ENCODE measurements around the gene HS1BP3.

The HS1BP3 gene

GRCh38 chr2:20633794-20634506, 16.9 kb downstream of the HS1BP3 start:
- no peaks in the 10 kb centered on the region for H3K27me3 Mint-ChIP-seq
- H3K4me3 Mint-ChIP-seq: no peak overlapping the region
- H3K27ac Mint-ChIP-seq: peak overlapping the region in 1 of 2 donors; percentile 30
- H3K9me3 Mint-ChIP-seq: no peaks in the 10 kb centered on the region
- ATAC-seq (no peak), DNase-seq (no peak)
- peaks cover 15% of the 10 kb centered on the region for H3K4me1 Mint-ChIP-seq

- no peaks in the 10 kb centered on the region for H3K27me3 Mint-ChIP-seq
- H3K27ac Mint-ChIP-seq: no peak overlapping the region
- no peaks in the 10 kb centered on the region for H3K9me3 Mint-ChIP-seq
- no peak for DNase-seq
- H3K4me3 Mint-ChIP-seq: no peak overlapping the region
- H3K4me1 Mint-ChIP-seq: peaks cover 15% of the 10 kb centered on the region
- ATAC-seq: no peak
These were observed 17.9 kb downstream of the HS1BP3 start for GRCh38 chr2:20633001-20633400.

GRCh38 chr2:20632446-20632990, 18.4 kb downstream of the HS1BP3 start:
- Mint-ChIP-seq H3K27me3 (no peaks in the 10 kb centered on the region), H3K27ac (no peak overlapping the region), H3K9me3 (no peaks in the 10 kb centered on the region), H3K4me3 (no peak overlapping the region), H3K4me1 (peaks cover 15% of the 10 kb centered on the region)
- ATAC-seq (no peak), DNase-seq (no peak)

- Mint-ChIP-seq H3K9me3 (no peaks in the 10 kb centered on the region), H3K27ac (peak overlapping the region in 1 of 2 donors; percentile 80), H3K4me3 (no peak overlapping the region), H3K4me1 (peaks cover 15% of the 10 kb centered on the region), H3K27me3 (no peaks in the 10 kb centered on the region)
- no peak for ATAC-seq
- no peak for DNase-seq
These were observed 19.1 kb downstream of the HS1BP3 start for GRCh38 chr2:20631617-20632307.

- Mint-ChIP-seq H3K27ac (no peak overlapping the region), H3K4me3 (no peak overlapping the region), H3K4me1 (peaks cover 14% of the 10 kb centered on the region), H3K27me3 (no peaks in the 10 kb centered on the region), H3K9me3 (no peaks in the 10 kb centered on the region)
- DNase-seq (no peak), ATAC-seq (no peak)
These were observed 19.9 kb downstream of the HS1BP3 start for GRCh38 chr2:20630967-20631366.

- Mint-ChIP-seq H3K4me1 (peaks cover 5% of the 10 kb centered on the region), H3K9me3 (no peaks in the 10 kb centered on the region), H3K4me3 (no peak overlapping the region), H3K27me3 (no peaks in the 10 kb centered on the region), H3K27ac (no peak overlapping the region)
- ATAC-seq: no peak
- DNase-seq: no peak
These were observed 21.2 kb downstream of the HS1BP3 start for GRCh38 chr2:20629581-20630171.

- Mint-ChIP-seq H3K27me3 (no peaks in the 10 kb centered on the region), H3K4me1 (peaks cover 5% of the 10 kb centered on the region), H3K27ac (no peak overlapping the region), H3K4me3 (no peak overlapping the region), H3K9me3 (no peaks in the 10 kb centered on the region)
- DNase-seq (no peak), ATAC-seq (no peak)
These were observed 21.7 kb downstream of the HS1BP3 start for GRCh38 chr2:20629181-20629580.

- Mint-ChIP-seq H3K27ac (no peak overlapping the region), H3K4me1 (no peaks in the 10 kb centered on the region), H3K27me3 (no peaks in the 10 kb centered on the region), H3K4me3 (no peak overlapping the region), H3K9me3 (no peaks in the 10 kb centered on the region)
- no peak for DNase-seq
- no peak for ATAC-seq
These were observed 23.1 kb downstream of the HS1BP3 start for GRCh38 chr2:20627712-20628380.

- ATAC-seq (peak; percentile 24), DNase-seq (no peak)
- Mint-ChIP-seq H3K9me3 (no peaks in the 10 kb centered on the region), H3K27me3 (no peaks in the 10 kb centered on the region), H3K27ac (no peak overlapping the region), H3K4me1 (no peaks in the 10 kb centered on the region), H3K4me3 (no peak overlapping the region)
These were observed 24.0 kb downstream of the HS1BP3 start for GRCh38 chr2:20626698-20627513.

GRCh38 chr2:20626392-20626697, 24.6 kb downstream of the HS1BP3 start:
- ATAC-seq (no peak), DNase-seq (no peak)
- H3K4me3 Mint-ChIP-seq: no peak overlapping the region
- peak overlapping the region in 1 of 2 donors; percentile 84 for H3K27ac Mint-ChIP-seq
- H3K9me3 Mint-ChIP-seq: no peaks in the 10 kb centered on the region
- H3K4me1 Mint-ChIP-seq: no peaks in the 10 kb centered on the region
- H3K27me3 Mint-ChIP-seq: no peaks in the 10 kb centered on the region

- ATAC-seq: no peak
- no peak for DNase-seq
- H3K4me3 Mint-ChIP-seq: no peak overlapping the region
- no peaks in the 10 kb centered on the region for H3K9me3 Mint-ChIP-seq
- H3K27me3 Mint-ChIP-seq: no peaks in the 10 kb centered on the region
- no peaks in the 10 kb centered on the region for H3K4me1 Mint-ChIP-seq
- peak overlapping the region in 1 of 2 donors; percentile 84 for H3K27ac Mint-ChIP-seq
These were observed 25.2 kb downstream of the HS1BP3 start for GRCh38 chr2:20625491-20626391.

GRCh38 chr2:20624884-20625485, 25.9 kb downstream of the HS1BP3 start:
- no peak for ATAC-seq
- DNase-seq: no peak

GRCh38 chr2:20624156-20624883, 26.6 kb downstream of the HS1BP3 start:
- peak overlapping the region in 1 of 2 donors; percentile 34 for H3K27ac Mint-ChIP-seq
- ATAC-seq (no peak), DNase-seq (no peak)
- H3K9me3 Mint-ChIP-seq: no peaks in the 10 kb centered on the region
- no peaks in the 10 kb centered on the region for H3K27me3 Mint-ChIP-seq
- no peak overlapping the region for H3K4me3 Mint-ChIP-seq
- no peaks in the 10 kb centered on the region for H3K4me1 Mint-ChIP-seq

More at GRCh38 chr2:20624884-20625485, 25.9 kb downstream of the HS1BP3 start:
- H3K27ac Mint-ChIP-seq: peak overlapping the region in 1 of 2 donors; percentile 34
- no peaks in the 10 kb centered on the region for H3K4me1 Mint-ChIP-seq
- no peaks in the 10 kb centered on the region for H3K27me3 Mint-ChIP-seq
- no peaks in the 10 kb centered on the region for H3K9me3 Mint-ChIP-seq
- no peak overlapping the region for H3K4me3 Mint-ChIP-seq
